ENCODE data around the gene SSTR5. TPM values are rescaled to one million over a fixed set of nuclear protein-coding genes. Genes with fewer than 3 reads are reported as not detected.

Gene SSTR5
- total RNA-seq, 2 donors from 2014 or later = 0.25 TPM; not detected in 1

DNA sequence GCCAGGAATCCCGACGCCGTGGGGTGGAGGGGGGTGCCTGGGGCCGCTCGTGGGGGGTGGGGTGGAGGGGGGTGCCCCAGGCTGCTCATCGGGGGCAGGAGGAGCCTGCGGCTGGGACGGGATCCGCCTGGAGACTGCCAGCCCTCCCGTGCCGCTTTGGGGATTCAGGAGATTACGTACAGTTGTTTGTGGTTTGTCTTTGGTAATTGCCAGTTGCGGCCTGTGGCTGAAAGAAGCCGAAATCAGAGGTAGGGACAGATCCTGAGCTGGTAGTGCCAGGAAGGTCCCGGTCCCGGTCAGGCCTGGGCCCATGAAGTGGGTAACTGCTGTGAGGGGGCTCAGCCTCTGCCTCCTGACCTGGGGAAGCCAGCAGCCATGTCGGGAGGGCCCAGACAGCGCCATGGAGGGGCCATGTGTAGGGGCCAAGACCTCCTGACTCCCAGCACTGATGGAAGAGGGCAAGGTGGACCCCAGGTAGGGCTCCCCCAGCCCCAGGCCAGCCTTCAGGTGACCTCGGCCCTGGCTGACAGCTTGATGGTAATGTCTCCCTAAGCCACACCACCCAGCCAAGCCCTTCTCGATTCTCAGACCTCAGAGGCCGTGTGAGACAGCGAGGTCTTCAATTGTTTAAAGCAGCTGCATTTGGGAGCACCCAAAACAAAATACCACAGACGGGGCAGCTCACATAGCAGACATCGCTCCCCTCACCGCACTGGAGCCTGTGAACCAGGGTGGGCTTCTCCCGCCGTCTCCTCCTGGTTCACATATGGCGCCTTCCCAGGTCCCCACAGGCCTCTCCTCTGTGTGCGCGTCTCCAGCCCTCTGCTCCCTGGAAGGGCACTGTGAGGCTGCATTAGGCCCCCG is 34.9 kb upstream of the SSTR5 start:
- intact Hi-C loops (cut with DNase I, micrococcal nuclease) = no loop called here

DNA sequence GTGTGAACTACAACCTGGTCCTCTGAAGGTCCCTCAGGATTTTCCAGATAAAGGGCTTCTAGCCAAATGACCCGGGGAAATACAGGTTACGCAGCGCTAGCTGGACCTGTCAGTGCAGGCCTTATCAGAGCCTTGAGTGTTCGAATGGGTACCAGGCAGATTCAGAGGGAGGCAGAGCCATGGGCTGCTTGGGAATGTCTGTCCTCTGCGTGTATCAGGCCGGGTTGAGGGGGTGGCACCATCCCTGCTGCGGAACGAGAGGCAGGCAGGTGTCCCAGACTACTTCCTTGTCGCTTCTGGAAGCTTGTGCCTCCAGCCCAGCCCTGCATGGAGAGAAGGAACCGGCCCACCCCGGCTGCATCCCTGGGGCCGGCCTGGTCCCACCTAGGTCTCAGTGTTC is 33.6 kb upstream of the SSTR5 start:
- DNase-seq (no peak), ATAC-seq (no peak)
- intact Hi-C loops (cut with DNase I, micrococcal nuclease) = no loop called here

More for the DNA sequence above, 34.9 kb upstream of the SSTR5 start:
- DNase-seq = no peak
- ATAC-seq = no peak

DNA sequence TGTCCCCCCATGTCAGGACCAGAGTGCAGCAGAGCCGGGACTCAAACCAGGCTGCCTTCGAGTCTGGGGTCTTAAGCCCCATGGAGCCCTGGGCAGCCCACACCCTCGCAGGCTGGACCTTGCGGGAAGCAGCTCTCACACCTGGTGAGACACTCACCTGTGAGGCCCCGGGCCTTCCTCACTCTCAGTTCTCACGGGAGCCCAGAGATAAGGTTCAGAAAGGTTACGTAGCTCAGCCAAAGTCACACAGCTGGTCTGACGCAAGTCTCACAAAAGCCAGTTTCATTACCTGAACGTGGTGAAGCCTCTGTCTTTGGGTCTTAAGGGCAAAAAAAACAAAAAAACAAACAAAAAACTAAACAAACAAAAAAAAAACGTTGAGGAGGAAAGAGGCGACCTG is 32.8 kb upstream of the SSTR5 start:
- DNase-seq (no peak), ATAC-seq (no peak)
- intact Hi-C loops (cut with DNase I, micrococcal nuclease) = no loop called here

DNA sequence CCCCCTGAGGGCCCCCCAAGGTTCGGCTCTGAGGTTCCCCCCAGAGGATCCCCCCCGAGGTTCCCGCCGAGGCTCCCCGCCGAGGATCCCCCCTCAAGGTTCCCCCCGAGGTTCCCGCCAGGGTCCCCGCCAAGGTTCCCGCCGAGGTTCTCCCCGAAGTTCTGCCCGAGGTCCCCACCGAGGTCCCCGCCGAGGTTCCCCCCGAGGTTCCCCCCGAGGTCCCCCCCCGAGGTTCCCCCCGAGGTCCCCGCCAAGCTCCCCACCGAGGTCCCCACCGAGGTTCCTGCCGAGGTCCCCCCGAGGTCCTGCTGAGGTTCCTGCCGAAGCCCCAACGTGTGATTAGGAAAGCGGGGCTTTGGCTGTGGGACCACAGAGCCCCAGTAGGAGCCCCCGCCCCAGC is 32.2 kb upstream of the SSTR5 start:
- intact Hi-C loops (cut with DNase I, micrococcal nuclease) = no loop called here
- DNase-seq (no peak), ATAC-seq (no peak)

DNA sequence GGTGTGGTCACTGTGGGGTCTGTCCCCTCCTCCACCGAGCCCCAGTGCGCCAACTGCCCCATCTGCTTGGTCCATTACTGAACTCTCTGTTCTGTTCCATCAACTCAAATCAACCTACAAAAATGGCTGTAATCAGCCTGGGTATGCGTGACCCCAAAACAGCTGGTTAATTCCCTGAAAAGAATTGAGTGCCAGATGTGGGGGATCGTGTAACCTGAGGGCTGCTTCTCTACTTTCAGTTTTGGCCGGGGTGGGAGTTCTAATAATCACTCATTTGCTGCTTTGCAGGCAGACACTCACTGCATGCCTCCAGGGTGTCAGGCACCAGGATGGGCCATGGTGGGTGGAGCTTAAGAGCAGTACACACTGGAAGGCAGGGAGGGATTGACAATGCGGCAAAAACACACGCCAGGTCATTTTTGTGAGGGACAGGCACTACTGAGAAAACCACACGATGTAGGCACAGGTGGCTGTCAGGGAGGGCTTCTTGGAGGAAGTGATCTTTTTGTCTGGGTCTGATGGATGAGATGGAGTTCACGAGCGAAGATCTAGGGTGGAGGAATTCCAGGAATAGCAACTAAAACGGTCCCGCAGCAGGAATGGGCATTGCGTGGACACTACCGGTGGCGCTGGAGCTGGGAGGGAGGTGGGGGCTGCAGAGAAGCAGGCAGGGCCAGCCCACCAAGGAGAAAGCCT is 30.4 kb upstream of the SSTR5 start:
- no peak for ATAC-seq
- no peak for DNase-seq
- intact Hi-C loops (cut with DNase I, micrococcal nuclease) = no loop called here

DNA sequence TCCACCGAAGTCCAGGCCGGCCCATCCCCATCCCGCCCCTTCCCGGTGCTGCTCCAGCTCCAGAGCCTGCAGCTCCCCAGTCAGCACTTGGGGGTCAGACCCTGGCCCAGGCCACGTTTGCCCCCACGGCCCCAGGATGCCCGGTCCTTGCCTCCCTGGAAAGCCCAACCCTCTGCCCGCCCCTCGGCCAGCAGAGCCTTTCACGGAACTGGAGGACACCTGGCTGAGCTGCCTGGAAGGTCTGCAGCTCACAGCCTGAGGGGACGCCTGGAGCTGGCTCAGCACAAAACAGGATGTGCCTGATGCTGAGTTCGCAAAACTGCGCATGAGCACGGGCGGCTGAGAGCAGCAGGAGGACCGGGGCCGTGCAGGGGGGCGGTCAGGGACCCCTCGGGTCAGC is 29.7 kb upstream of the SSTR5 start:
- intact Hi-C loops (cut with DNase I, micrococcal nuclease) = no loop called here
- DNase-seq (no peak), ATAC-seq (no peak)

DNA sequence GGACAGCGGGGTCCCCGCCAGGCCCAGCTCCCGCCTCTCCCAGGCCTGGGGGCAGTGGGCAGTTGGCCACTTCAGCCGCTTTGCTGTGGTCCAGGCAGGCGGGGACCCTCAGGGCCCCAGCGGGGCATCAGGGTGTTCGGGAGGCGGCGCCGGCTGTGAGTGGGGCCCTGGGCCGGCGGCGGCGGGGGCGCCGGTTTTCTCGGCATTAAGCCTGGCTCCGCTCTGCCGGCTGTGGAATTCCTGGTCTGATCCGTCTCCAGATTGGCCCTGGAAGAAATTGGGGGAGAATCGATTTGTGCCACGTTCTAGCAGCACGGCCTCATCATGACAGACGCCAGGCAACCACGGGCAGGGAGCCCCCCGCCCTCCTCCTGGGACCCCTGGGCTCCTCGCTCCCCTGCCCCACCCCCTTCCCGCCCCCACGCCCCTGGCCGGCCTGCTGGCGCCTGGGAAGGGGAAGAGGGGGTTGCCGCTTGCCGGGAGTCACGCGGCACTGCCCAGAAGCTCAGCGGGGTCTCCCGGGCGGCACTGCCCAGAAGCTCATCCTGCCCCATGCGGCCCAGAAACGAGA is 28.6 kb upstream of the SSTR5 start:
- intact Hi-C loops (cut with DNase I, micrococcal nuclease) = no loop called here
- DNase-seq = no peak
- no peak for ATAC-seq

DNA sequence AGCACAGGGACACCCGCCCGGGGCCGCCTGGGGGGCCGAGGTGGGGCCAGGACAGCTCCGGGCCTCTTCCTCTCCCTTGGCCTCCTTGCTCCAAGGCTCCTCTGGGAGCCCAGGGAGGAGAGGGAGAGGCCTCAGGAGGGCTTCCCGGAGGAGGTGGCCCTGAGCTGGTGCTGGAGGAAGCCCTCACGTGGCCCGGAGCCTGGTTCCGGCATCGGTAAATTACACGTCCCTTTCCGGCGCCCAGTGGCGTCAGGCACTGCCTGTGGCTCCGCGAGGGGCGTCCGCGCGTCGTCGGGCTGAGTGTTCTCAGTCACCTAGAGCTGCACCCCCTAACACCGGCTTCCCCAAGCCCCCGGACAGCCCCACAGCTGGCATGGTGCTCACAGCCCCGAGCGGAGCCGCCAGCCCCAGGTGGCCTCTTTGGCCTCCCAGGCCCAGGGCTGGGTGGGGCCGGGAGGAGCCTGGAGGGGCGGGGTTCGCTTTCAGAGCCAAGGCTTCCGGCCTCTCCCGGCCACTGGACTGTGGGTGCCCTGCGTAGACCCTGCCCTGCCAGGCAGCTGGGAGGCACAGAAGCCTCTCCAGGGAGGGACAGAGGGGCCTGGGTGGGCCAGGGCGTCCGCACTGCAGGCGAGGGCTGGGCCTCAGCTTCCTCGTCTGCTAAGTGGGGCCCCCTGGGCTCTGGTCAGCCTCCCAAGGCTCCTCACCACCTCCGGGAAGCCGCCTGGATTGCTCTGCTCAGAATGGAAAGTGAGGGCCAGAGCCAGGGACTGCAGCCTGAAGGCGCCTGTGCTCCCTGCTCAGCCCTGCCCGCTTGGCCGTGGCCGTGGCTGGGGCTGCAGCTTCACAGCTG is 27.9 kb upstream of the SSTR5 start:
- ATAC-seq = peak; percentile 72
- no peak for DNase-seq
- intact Hi-C loops (cut with DNase I, micrococcal nuclease) = no loop called here

DNA sequence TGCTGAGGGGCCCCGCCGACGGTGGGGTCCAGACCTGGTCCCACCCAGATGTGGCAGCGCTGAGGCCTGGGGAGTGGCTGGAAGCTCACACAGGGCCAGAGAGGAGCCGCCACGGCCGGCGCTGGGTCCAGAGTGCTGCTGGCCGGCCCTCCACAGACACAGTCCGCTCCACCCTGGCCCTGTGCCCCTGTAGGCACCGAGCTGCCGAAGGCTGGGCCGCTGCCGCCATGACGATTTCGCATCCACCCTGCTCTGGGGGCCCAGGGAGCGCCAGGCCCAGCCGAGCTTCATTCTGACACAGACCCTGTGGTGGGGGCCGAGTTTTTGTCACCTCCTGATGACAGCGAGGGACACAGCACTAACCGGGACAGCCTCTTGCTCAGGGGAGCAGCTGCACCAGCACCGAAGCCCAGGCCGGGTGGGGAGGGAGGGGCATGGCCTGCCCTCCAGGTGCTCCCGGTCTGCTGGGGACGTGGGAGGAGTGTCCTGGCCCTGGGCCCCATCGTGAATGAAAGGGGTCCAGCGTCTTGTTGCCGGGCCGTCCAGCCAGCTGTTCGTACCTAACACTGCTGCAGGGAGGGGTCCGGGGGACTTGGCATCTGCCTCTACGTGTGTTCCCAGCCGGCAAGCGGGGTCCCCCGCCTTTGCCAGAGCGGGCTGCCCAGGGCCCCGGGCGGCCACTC is 27.1 kb upstream of the SSTR5 start:
- intact Hi-C loops (cut with DNase I, micrococcal nuclease) = no loop called here
- no peak for DNase-seq
- no peak for ATAC-seq

DNA sequence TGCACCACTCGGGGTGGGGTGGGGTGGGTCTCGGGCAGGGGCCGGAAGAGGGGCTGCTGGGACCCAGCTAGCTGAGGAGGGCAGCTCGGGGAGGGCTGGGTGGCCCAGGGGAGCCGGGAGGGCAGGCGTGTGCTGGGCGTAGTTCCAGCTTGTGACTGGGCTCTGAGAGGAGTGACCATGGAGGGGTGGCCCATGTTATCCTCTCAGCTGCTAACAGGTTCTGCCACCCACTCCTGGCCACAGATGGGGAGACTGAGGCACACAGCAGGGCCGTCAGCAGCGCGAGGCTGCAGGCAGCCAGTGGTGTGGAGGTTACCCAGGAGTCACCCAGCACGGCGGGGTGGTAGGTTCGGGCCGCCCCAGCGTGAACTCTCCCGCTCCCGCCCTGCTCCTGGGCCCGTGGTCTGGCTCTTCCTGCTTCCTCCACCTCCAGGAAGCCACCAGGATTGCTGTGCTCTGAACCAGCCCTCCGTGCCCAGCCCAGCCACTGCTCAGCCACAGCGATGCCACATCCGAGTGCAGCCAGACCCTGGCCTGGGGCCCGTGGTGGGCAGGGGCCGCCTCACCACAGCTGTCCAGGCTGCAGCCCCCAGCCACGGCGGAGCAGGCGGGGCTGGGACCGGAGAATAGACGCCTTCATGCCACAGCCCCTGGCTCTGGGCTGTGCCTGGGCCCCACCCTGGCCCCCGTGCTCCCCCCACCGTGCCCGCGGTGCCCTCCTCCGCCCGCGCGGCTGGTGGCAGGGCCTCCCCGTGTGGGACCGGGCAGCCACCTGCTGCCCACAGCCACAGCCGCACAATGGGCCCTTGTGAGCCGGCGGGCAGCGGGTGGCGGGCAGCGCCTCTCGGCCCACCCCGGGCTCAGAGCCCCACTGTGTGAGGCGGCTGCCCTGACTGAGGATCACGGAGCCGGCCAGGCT is 26.3 kb upstream of the SSTR5 start:
- DNase-seq (no peak), ATAC-seq (no peak)
- intact Hi-C loops (cut with DNase I, micrococcal nuclease) = no loop called here

DNA sequence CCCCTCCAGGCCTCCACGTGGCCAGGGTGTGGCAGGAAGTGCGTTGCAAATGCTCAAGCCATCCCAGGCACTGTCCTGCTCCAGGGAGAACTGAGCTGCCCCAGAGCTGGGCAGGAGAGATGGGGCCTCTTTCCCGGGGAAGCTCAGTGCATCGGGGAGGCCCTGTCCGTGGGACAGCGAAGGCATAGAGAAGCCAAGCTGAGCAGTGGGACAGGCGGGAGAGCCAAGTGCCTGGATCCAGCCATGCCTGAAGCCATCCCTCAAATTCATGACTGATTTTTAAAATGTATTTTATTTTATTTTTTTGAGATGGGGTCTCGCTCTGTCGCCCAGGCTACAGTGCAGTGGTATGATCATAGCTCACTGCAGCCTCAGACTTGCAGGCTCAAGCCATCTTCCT is 25.4 kb upstream of the SSTR5 start:
- intact Hi-C loops (cut with DNase I, micrococcal nuclease) = no loop called here
- DNase-seq = no peak
- no peak for ATAC-seq

DNA sequence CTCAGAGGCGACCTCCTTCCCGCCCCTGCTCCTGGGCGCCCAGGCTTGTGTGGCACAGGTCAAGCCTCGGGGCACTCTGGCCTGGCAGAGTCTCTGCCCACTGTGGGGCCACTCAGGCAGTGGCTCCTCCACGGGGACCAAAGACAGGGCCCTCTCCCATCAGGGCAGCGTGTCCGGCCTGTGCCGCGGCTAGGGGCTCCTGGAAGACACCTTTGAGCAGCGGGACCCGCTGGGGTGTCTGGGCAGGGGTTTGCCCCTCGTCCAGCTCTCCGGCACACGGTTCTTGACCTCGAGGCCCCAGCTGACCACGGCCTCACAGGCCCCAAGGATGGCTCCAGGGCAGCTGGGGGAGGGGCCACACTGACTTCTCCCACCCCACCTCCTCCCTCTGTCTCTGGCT is 24.7 kb upstream of the SSTR5 start:
- DNase-seq = no peak
- no peak for ATAC-seq
- intact Hi-C loops (cut with DNase I, micrococcal nuclease) = no loop called here

DNA sequence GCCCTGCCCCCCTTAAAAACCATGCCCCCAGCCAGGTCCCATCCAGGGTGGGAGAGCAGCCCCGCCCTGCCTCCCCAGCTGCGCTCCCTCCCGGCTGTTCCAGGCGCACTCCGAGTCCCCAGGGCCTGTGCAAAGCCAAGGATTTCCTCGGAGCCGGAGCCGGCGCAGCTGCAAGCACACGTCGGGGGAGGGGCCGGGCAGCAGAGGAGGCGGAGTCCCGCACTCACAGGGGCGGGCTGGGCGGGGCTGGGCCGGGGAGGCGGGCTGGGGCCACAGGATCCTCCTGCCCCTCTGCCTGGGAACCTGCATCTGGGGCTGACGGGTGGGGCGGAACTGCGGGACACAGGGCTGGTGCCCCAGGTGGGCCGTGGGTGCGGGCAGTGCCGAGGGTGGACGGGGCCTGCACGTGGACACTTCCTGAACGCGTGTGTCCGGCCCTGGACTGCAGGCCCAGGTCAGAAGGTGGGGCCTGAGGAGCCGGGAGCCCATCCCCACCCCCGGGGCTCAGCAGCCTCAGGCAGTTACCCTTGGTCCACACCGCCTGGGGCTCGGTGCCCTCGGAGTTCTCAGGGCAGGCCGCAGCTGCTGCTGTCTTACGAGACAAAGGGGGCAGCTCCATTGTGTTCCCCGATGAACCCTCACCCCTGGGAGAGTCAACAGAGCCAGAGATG is 24.0 kb upstream of the SSTR5 start:
- ATAC-seq (peak; percentile 83), DNase-seq (peak in 1 of 2 donors; percentile 54)
- intact Hi-C loops (cut with DNase I, micrococcal nuclease) = no loop called here

DNA sequence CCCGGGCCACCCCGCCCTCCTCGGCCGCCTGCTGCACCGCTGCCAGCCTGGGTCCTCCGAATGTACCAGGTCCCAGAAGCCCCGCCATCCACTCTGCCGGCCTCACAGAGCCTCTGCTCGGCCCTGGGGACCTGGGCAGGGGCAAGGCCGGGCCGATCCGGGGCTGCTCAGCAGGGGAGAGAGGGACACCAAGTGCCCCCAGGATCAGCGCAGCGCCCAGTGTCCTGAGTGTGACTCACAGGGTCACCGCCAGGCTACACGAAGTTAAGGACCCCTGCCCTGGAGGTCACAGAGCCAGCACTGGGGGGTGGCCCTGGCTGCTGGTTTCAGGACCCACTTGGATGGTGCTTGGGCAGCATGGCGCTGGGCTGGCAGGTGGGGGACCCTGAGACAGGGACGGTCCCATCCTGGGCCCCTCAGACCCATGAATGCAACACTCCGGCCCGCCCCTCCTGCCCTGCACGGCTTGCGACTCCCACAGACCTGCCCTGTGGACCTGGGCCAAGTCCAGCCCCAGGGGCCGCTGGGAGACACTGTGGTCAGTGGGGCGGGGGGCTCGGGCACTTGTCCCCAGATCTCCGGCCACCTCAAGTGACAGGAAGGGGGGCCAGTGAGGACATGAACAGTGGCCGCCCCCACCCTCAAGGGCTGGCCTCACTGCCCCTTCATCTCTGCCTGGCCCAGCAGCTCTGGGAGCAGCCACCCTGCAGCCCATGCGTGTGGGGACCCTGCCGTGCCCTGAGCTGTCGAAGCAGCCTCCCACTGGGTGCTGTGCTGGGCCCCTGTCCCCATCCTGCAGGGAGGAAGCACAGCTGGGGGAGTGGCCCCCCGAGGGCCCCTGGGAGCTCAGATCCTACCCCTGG is 23.2 kb upstream of the SSTR5 start:
- no peak for ATAC-seq
- no peak for DNase-seq
- intact Hi-C loops (cut with DNase I, micrococcal nuclease) = no loop called here

DNA sequence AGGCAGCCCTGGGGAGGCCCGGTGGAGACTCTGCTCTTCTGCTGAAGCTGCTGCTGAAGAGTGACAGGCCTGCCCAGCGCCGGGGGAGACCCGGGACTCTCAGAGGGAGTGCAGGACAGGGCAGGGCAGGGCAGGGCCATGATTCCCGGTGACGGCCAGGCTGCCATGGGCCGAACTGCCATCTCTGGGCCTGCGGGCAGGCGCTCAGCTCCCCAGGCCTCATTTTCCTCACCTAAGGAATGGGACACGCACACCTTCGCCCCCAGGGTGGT is 22.6 kb upstream of the SSTR5 start:
- ATAC-seq = no peak
- intact Hi-C loops (cut with DNase I, micrococcal nuclease) = loop anchor here in 1 of 2 donors (10.0 kb wide), 1 partner anchor 235 kb away; no protein-coding TSS in a partner anchor
- no peak for DNase-seq

DNA sequence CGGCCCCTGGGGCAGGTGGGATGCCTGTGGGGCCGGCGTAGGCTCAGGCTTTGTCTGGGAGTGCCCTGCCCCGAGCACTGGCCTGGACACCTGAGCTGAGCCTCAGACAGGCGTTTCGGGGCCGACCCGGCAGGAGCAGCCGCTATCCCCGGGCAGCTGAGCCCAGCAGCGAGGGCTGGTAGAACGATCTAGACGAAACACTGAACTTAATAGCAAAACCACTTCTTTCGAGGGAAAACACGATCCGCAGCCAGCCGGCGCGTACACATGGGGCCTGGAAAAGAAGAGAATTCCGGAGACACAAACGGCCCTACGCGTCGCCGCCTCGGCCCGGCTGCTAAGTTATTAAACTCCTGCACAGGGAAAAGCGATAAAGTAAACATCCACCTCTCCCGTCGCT is 22.0 kb upstream of the SSTR5 start:
- no peak for DNase-seq
- intact Hi-C loops (cut with DNase I, micrococcal nuclease) = loop anchor here in 1 of 2 donors (10.0 kb wide), 1 partner anchor 236 kb away; no protein-coding TSS in a partner anchor
- ATAC-seq = no peak

Measured in left colon (tissue), 2 donors.